Middle frontal gyrus (tissue), 1 donor: ENCODE data around the gene STX8.

ENCODE experiments used
- DNase-seq: peaks from one replicate; pipeline ENCODE4 v3.0.0-alpha.2; 2015; ENCODE audit warnings: low spot score; ENCODE audit errors: extremely low spot score

Gene STX8

GRCh38 chr17:9307313-9307998 lies 268.2 kb downstream of the STX8 start:
- DNase-seq, result no peak

- no peak for DNase-seq
These were observed 269.5 kb downstream of the STX8 start for GRCh38 chr17:9306086-9306485.

- DNase-seq, result no peak
These were observed 275.9 kb downstream of the STX8 start for GRCh38 chr17:9299695-9300094.

GRCh38 chr17:9298776-9299295 lies 276.8 kb downstream of the STX8 start:
- no peak for DNase-seq

GRCh38 chr17:9298135-9298534 lies 277.5 kb downstream of the STX8 start:
- DNase-seq, result no peak

GRCh38 chr17:9294661-9295210 lies 280.9 kb downstream of the STX8 start:
- DNase-seq, result no peak

GRCh38 chr17:9292561-9292941 lies 283.1 kb downstream of the STX8 start:
- no peak for DNase-seq

- DNase-seq, result no peak
These were observed 283.6 kb downstream of the STX8 start for GRCh38 chr17:9291912-9292560.

- DNase-seq, result no peak
These were observed 285.4 kb downstream of the STX8 start for GRCh38 chr17:9290226-9290613.

GRCh38 chr17:9287306-9287705 lies 288.3 kb downstream of the STX8 start:
- no peak for DNase-seq

- DNase-seq, result no peak
These were observed 289.2 kb downstream of the STX8 start for GRCh38 chr17:9286434-9286833.

- DNase-seq, result no peak
These were observed 289.8 kb downstream of the STX8 start for GRCh38 chr17:9285602-9286427.

- DNase-seq, result no peak
These were observed 290.7 kb downstream of the STX8 start for GRCh38 chr17:9284884-9285283.

- DNase-seq, result no peak
These were observed 291.7 kb downstream of the STX8 start for GRCh38 chr17:9283909-9284308.

GRCh38 chr17:9279893-9280292 lies 295.7 kb downstream of the STX8 start:
- DNase-seq, result no peak

- DNase-seq, result no peak
These were observed 300.6 kb downstream of the STX8 start for GRCh38 chr17:9274973-9275372.

GRCh38 chr17:9273428-9274391 lies 301.9 kb downstream of the STX8 start:
- DNase-seq, result no peak

GRCh38 chr17:9272501-9273200 lies 303.0 kb downstream of the STX8 start:
- no peak for DNase-seq

- peak; percentile 59 for DNase-seq
These were observed 303.6 kb downstream of the STX8 start for GRCh38 chr17:9271989-9272388.

GRCh38 chr17:9270921-9271320 lies 304.7 kb downstream of the STX8 start:
- no peak for DNase-seq
